HUES6 (cell line): ENCODE measurements around the gene HOXB6.

Source experiments
- H3K27ac ChIP-seq: 2 replicates; pipeline ENCODE4 v1.7.0; 2013; ENCODE audit warnings: low read depth, mild to moderate bottlenecking, low read length, inconsistent platforms
- H3K27me3 ChIP-seq: 2 replicates; pipeline ENCODE4 v1.6.1; 2013; ENCODE audit warnings: low read length; ENCODE audit not compliant: control insufficient read depth, insufficient read depth
- H3K36me3 ChIP-seq: 2 replicates; pipeline ENCODE4 v1.6.1; 2013; ENCODE audit warnings: low read length; ENCODE audit not compliant: control insufficient read depth, insufficient read depth
- H3K4me1 ChIP-seq: 2 replicates; pipeline ENCODE4 v1.6.1; 2013; ENCODE audit warnings: low read length; ENCODE audit not compliant: control insufficient read depth, insufficient read depth
- H3K4me3 ChIP-seq: 2 replicates; pipeline ENCODE4 v1.5.1; 2013; ENCODE audit warnings: low read depth, low read length
- H3K9ac ChIP-seq: one replicate; pipeline ENCODE4 v1.6.1; 2013; ENCODE audit warnings: mild to moderate bottlenecking, low read length
- H3K9me3 ChIP-seq: 2 replicates; pipeline ENCODE4 v1.6.1; 2013; ENCODE audit warnings: low read depth, low read length; ENCODE audit not compliant: control insufficient read depth, insufficient read depth

The HOXB6 gene

GRCh38 chr17:48612456-48612853, 7.7 kb upstream of the HOXB6 start:
- H3K4me3 ChIP-seq: peak overlapping the region; percentile 54; the same call in 1 of the 2 replicates
- H3K9me3 ChIP-seq: no peaks in the 10 kb centered on the region
- peaks cover 99% of the 10 kb centered on the region for H3K27me3 ChIP-seq
- peaks cover 12% of the 10 kb centered on the region for H3K4me1 ChIP-seq
- no peaks in the 10 kb centered on the region for H3K36me3 ChIP-seq
- H3K9ac ChIP-seq: peak overlapping the region; percentile 94
- no peak overlapping the region; the same call in 1 of the 2 replicates for H3K27ac ChIP-seq

- Histone ChIP-seq H3K27ac (no peak overlapping the region), H3K9ac (peak overlapping the region; percentile 94), H3K9me3 (no peaks in the 10 kb centered on the region), H3K4me3 (peak overlapping the region; percentile 54), H3K36me3 (no peaks in the 10 kb centered on the region), H3K27me3 (peaks cover 99% of the 10 kb centered on the region), H3K4me1 (peaks cover 12% of the 10 kb centered on the region)
Measured at GRCh38 chr17:48611681-48612455, 7.1 kb upstream of the HOXB6 start.

GRCh38 chr17:48611213-48611612, 6.4 kb upstream of the HOXB6 start:
- peaks cover 12% of the 10 kb centered on the region; the same call in 1 of the 2 replicates for H3K4me1 ChIP-seq
- peaks cover 99% of the 10 kb centered on the region for H3K27me3 ChIP-seq
- H3K9ac ChIP-seq: peak overlapping the region; percentile 94
- H3K4me3 ChIP-seq: peak overlapping the region; percentile 54
- H3K9me3 ChIP-seq: no peaks in the 10 kb centered on the region
- no peaks in the 10 kb centered on the region for H3K36me3 ChIP-seq
- peak overlapping the region; percentile 42; the same call in 1 of the 2 replicates for H3K27ac ChIP-seq

GRCh38 chr17:48610282-48611211, 5.8 kb upstream of the HOXB6 start, which contains the start of gene HOXB7:
TSS of gene HOXB7 (minus strand) at chr17:48611017. CDS start at chr17:48610918, 99 bp downstream.
- Histone ChIP-seq H3K4me1 (peaks cover 12% of the 10 kb centered on the region; the same call in 1 of the 2 replicates), H3K4me3 (peak within 1 kb of the TSS; percentile 54), H3K27me3 (peaks cover 99% of the 10 kb centered on the region), H3K36me3 (no peaks in the 10 kb centered on the region), H3K9me3 (no peaks in the 10 kb centered on the region), H3K9ac (peak within 1 kb of the TSS; percentile 94), H3K27ac (peak within 1 kb of the TSS; percentile 42; the same call in 1 of the 2 replicates)

- Histone ChIP-seq H3K27ac (no peak overlapping the region; the same call in 1 of the 2 replicates), H3K9ac (peak overlapping the region; percentile 94), H3K4me3 (peak overlapping the region; percentile 54), H3K36me3 (no peaks in the 10 kb centered on the region), H3K9me3 (no peaks in the 10 kb centered on the region), H3K4me1 (peaks cover 14% of the 10 kb centered on the region), H3K27me3 (peaks cover 99% of the 10 kb centered on the region)
Measured at GRCh38 chr17:48609759-48610281, 5.0 kb upstream of the HOXB6 start.

GRCh38 chr17:48609033-48609432, 4.2 kb upstream of the HOXB6 start:
- no peaks in the 10 kb centered on the region for H3K9me3 ChIP-seq
- H3K27ac ChIP-seq: no peak overlapping the region; the same call in 1 of the 2 replicates
- H3K4me3 ChIP-seq: peak overlapping the region; percentile 5; the same call in 1 of the 2 replicates
- peak overlapping the region; percentile 94 for H3K9ac ChIP-seq
- peaks cover 14% of the 10 kb centered on the region for H3K4me1 ChIP-seq
- no peaks in the 10 kb centered on the region for H3K36me3 ChIP-seq
- peaks cover 99% of the 10 kb centered on the region for H3K27me3 ChIP-seq

GRCh38 chr17:48608494-48608834, 3.7 kb upstream of the HOXB6 start:
- Histone ChIP-seq H3K9me3 (no peaks in the 10 kb centered on the region), H3K4me1 (peaks cover 14% of the 10 kb centered on the region), H3K36me3 (no peaks in the 10 kb centered on the region), H3K4me3 (peak overlapping the region; percentile 5; the same call in 1 of the 2 replicates), H3K9ac (peak overlapping the region; percentile 94), H3K27ac (no peak overlapping the region), H3K27me3 (peaks cover 99% of the 10 kb centered on the region)

- peaks cover 10% of the 10 kb centered on the region for H3K4me1 ChIP-seq
- no peaks in the 10 kb centered on the region for H3K9me3 ChIP-seq
- peak overlapping the region; percentile 87 for H3K9ac ChIP-seq
- H3K27ac ChIP-seq: no peak overlapping the region
- H3K36me3 ChIP-seq: no peaks in the 10 kb centered on the region
- peak overlapping the region; percentile 15; the same call in 1 of the 2 replicates for H3K4me3 ChIP-seq
- peaks cover 100% of the 10 kb centered on the region for H3K27me3 ChIP-seq
Measured at GRCh38 chr17:48606892-48607614, 2.3 kb upstream of the HOXB6 start.

GRCh38 chr17:48605991-48606891, 1.5 kb upstream of the HOXB6 start:
- H3K9ac ChIP-seq: peak overlapping the region; percentile 87
- peaks cover 13% of the 10 kb centered on the region for H3K4me1 ChIP-seq
- H3K27me3 ChIP-seq: peaks cover 100% of the 10 kb centered on the region
- no peaks in the 10 kb centered on the region for H3K36me3 ChIP-seq
- H3K9me3 ChIP-seq: no peaks in the 10 kb centered on the region
- no peak overlapping the region; the same call in 1 of the 2 replicates for H3K4me3 ChIP-seq
- H3K27ac ChIP-seq: no peak overlapping the region
